SKM-1 (cell line): Measurements from ENCODE around the gene KCNB1.

Source experiments
- DNase-seq: peaks from one replicate; lab custom pipeline; 2025; ENCODE audit not compliant: unreplicated experiment; lab: John Stamatoyannopoulos, UW

The KCNB1 gene

DNA sequence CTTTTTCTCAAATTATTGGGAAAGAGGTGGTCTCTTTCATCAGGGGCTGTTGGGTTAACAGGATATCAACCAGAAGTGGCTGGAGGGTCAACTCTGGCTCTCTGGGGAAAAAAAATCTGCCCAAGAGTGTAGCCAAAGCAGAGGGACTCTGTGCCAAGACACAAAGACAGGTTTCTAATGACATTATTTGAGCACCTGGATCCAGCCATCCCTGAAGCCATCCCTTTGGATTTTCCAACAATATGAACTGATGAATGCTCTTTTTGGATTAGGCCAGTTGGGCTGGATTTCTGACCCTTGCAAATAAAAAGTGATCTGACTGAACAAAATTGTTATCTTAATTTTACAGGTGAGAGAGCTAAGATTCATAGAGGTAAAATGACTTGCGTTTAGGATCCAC, 88.7 kb downstream of the KCNB1 start:
- no peak for DNase-seq

DNA sequence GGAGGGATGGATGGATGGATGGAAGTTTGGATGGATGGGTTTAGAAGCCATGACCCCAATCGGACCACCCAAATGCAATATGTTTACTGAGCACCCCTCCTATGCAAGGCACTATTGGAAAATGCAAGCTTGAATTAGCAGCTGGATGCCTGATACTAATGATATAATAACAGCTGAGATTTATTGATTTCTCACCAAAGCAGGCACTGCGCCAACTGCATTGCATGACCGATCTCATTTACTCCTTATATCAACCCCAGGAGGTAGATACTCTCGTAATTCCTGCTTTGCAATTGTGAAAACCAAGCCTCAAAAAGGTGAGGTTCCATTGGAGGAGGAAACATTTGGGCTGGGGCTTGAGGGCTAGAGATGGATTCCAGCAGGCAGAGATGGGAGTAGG, 89.7 kb downstream of the KCNB1 start:
- DNase-seq: no peak

DNA sequence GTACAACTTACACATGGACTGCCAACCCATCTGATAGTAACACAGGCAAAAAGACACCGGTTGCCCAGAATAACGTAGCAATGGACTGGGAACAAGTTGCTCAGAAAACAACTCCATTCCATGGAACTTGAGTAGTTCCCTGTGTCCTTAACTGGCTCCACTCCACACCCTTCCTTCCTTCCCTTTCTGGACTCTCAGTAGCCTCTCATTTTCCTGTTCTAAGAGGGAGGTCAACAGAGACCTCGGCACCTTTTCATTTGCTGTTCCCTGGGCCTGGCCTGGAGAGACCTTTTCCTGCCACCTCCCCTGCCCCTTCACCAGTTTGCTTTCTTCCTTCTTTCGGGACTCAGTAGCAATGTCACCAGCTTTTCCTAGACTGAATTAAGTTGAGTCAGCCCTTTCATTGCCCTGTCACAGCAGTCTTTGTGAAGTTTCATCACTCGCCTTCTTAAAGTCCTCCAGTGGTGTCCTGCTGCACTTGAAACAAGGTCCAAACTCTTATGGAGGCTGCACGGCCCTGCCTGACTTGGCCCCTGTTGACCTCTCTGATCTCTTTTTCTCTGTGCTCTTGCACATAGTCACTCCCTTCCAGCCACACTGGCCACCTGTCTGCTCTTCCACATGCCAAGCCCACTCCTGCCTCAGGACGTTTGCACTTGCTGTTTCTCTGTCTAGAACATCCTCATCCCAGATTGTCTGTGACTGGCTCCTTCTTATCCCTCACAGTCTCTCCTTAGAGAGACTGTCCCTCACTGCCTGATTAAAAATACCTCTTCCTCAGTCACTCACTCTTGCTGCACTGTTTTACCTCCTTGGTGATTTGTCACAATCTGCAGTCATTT, 90.8 kb downstream of the KCNB1 start:
- DNase-seq: no peak

DNA sequence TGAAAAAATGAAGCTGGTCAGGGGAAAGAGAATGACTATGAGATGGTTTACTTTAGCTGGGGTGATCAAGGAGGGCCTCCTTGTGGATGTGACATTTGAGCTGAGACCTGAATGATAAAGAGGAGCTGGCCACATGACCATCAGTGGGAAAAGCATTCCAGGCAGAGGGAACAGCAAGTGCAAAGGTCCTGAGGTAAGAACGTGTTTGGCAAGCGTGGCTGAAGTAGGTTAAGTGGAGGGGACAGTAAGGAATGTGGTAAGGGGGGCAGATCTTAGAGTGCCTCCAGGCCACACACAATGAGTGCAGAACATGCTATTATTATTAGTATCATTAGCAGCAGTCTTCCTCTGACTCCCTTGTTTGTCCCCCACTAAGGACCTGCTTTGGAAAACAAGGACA, 92.6 kb downstream of the KCNB1 start:
- DNase-seq: no peak

DNA sequence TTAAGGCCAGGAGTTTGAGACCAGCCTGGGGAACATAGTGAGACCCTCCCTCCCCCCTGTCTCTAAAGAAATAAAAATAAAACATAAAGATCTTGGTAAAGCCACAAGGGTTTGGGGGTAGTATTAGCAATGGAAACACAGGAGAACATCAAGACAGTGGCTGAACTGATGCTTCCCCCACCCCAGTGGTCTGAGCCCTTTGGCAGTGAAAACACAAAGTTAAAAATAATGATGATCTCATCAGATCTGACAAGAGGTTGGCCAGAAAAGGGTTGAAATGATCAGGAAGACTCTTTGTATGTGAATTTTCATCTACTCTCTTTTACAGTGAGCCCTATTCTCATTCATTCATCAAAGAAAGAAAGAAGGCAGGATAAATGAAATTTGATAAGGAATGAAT, 93.7 kb downstream of the KCNB1 start:
- DNase-seq: no peak

DNA sequence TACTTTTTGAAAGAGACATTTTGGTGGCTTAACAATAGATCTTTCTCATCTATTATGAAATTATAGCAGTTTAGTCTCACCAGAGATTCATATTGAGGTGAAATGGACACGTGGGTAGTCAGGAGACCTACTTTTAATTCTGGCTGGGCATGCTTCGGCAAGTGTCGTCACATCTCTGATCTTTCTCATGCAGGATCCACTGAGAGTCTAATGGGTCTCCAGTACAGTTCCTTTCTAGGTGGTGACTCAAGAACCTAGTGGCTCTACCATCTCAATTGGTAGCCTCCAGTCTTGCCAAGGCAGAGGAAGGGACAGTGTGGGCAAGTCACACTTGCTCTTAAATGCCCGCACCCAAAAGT, 94.9 kb downstream of the KCNB1 start:
- DNase-seq: no peak

DNA sequence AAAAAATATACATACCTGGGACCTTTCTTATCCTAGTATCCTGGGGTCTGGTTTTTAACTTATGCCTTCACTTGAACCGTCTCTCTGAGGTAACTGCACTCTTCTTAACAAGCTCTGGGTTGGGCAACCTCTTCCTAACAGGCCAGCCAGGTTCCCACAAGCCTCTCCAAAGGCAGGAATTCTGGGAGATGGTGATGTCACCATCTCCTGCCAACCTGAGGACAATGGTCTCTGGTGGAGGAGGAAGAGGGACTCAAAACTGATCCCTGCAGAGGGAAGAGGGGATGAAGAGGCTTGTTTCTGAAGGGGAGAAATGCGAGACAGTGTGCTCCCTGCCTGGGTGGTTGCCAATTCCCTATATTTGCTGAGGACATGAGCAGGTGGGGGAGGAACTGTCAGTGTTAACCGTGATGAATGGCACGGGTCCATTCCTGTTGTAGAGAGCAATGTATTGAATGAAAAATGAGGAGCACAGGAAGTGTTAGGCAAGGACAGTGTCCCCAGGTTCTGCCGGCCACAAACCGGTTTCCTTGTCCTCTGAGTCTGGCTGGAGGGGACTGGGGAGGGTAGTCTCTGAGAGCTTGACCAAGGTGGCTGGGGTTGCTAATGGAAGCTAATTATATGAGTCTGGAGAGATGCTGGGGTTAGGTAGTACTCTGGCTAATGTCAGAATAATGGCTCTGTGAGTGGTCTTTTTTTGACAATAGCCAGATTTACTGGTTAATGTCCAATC, 95.5 kb downstream of the KCNB1 start:
- DNase-seq: no peak

DNA sequence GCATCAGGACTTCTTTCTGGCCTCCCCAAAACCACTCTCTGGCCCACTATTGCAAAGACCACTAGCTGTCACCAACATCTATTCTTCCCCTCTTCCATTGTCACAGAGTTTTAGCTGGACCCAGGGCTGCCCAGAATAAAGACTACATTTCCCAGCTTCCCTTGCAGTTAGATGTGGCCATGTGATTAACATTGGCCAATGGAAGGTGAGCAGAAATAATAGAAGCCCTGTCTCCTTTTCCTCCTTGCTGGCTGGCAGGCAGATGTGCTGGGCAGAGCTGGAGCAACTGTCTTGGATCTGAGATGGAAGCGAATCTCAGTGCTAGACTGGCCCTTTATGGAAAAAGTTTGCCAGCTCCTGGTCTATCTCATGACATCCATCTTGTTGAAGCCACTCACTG, 97.0 kb downstream of the KCNB1 start:
- DNase-seq: no peak

DNA sequence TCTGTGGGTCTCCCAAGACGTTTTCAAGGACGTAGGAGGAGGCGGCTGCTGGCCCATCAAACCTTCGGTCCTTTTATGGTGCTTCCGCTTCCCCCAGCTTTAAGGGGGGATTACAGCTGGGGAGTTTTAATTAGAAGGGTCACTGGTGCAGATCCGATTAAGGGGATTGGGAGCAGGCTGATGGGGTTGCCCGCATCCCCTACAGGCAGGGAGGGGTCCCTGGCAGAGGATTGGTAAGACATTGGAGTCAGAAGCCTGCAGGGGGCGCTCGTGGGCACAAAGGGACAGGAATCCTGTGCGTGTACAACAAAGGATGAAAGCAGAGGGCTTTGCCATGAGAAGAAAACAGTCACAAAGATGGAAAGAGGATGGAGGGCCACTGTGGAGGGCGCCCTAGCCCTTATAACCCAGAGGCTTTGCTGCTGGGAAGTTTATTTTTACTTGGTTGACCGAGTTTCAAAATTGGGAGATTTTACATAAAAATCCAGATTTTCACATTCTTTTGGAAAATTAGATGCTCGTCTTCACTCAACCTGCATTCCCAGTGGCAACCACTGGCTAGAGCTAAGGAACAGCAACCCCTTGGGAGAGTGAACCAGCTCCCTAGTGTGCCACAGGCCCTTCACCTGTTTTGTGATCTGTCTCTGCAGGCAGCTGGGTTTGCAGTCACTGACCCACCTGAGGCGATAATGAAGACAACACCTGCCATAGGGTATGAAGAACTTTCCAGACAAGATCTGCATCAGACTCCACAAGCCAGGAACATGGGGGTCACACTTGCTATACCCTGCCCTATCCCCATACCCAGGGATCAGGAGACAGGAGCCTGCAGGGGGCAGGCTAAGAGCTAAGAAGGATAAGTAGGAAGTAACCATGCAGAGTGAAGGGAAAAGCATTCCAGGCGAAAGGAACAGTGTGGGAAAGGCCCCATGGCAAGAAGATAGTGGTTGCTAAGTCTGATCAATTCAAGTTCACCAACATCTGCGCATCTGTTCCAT, 97.7 kb downstream of the KCNB1 start:
- DNase-seq: peak; percentile 31

DNA sequence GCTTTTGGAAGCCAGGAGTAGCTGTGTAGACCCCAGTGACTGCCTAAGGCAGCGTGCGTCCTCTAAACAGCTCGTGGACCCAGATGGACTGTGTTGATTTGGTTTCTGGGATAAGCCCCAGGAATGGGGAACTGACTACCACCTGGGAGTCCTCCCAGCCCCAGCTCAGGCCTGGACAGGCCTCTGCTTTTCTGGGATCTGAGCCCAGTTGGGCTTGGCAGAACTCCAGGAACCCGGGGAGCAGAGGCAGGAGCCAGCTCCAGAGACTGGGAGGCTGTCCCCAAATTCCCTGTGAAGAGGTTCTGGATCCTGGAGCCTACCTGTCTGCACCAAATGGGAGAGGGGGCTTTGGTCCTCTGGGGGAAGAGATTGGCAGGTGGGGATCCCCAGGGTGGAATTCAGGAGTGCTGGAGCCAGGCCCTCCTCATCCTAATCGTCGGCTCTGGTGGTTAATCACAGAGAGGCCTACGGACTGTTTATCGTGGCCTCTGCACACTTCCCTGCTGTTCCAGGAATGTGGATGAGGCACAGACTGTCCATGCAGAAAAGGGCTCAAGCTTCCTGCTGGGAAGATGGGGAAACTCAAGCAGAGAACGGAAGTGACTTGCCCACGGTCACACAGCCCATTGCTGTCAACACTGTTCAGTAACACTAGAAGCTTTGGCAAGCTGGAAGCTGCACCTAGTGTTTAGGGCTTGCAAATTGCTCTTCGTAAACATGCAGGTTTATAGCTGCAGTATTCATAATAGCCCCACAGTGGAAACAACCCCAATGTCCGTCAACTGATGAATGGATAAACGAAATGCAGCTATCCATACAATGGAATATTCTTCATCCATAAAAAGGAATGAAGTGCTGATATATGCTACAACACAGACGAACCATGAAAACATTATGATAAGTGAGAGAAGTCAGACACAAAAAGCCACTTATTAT, 100.6 kb downstream of the KCNB1 start:
- no peak for DNase-seq

DNA sequence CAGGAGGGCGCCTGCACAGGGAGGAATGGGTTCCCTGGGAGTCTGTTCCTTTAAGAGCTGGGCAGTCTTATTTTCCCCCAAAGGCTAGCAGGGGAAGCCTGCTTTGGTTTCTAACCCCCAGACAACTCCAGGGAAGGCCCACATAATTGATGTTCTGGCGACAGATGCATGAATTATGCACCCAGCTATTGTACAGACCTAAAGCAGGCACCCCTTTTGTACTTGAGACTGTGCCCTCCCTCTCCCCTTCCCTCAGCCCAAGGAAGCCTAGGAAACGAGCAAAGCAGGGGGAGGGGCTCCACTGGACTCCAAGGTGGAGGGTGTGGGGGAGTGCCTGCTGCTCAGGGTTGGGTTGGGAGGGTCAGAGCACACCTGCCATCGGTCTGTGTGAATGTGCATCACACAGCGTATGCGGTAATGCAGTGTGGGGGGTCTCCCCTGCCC, 102.1 kb downstream of the KCNB1 start:
- no peak for DNase-seq

DNA sequence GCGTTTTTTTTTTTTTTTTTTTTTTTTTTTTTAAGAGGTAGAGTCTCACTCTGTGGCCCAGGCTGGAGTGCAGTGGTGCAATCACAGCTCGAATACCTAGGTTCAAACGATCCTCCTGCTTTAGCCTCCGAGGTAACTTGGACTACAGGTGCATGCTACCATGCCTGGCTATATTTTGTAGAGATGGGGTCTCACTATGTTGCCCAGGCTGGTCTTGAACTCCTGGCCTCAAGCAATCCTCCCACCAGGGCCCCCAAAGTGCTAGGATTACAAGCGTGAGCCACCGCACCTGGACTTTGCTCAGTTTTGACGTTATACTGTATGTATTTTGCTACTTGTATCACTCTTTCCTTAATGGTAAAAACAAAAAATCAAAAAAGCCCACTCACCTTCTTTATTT, 103.1 kb downstream of the KCNB1 start:
- no peak for DNase-seq

DNA sequence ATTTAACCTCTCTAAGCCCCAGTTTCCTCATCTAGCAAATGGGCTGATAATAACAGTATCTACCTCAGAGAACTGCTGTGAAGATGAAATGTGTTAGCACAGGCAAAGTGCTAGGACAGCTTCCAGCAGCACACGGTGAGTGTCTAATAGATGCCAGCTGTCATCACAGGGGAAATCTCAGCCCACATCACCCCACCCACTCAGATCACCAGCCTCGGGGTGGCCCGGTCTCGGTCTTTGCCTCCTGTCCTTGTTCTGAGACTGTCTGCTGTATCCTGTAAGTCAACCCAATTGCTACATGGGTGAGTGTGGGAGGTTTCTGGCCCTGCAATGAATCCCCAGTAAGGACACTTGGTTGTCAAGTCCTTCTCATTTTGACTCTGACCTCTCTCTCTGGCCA, 105.1 kb downstream of the KCNB1 start:
- no peak for DNase-seq

DNA sequence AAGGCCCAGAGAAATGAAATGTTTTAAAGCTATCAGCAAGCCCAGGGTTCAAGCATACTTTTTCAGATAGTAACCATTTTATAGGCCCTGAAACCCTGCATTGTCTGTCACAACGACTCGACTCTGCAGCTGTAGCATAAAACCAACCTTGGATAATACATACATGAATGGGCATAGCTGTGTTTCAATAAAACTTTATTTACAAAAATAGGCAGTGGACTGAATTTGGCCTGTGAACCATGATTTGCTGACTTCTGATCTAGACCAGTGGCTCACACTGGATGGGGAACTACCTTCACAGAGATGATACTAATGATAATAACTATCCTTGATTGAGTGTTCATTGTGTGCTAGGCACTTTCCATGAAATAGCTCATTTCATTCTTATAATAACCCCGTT, 107.3 kb downstream of the KCNB1 start:
- DNase-seq: no peak

DNA sequence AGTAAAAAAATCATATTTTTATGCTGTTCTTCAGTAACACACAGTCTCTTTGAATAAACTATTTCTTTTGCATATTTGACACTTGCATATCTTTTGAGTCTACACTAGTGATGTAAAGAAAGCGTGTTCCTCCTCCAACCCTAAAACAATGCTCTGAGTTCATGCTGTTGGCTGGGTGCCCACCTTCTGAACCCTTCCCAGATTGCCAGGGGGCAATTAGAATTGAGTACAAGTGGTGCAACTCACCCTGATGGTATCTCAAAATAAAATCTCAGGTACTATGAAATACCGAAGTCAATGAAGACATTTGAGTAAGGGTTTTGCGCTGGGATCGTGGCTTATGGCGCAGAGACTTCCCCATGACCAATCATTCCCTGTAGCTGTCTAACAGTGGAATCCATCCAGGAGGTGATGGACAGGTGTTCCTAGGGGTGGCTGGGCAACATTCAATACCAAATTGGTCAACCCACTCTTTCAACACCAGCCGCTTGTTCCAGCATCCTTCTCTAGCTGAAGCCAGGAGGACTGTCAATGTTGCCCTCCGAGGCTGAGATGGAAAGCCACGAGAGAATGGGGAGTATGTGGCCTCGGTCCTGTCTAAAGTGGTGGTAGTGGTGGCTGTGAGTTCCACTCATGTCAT, 110.3 kb downstream of the KCNB1 start:
- DNase-seq: no peak

DNA sequence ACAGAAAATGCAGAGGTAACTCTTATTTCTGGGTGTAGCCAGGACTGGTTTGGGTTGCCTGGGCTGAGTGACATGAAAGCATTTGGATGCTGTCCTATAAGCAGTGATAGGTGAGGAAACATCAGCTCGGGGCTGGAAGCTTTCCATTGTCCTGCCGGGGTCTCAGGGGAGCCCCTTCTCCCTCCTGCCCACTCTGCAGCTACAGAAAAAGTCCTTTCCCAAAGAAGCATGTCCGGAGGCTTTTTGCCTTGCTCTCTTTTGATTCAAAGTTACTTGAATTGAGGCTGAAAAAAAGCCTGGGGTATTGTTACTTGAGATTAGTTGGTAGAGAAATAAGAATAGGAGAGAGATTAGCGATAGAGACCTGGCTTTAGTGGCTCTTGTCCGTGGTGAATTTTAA, 113.9 kb downstream of the KCNB1 start:
- no peak for DNase-seq

DNA sequence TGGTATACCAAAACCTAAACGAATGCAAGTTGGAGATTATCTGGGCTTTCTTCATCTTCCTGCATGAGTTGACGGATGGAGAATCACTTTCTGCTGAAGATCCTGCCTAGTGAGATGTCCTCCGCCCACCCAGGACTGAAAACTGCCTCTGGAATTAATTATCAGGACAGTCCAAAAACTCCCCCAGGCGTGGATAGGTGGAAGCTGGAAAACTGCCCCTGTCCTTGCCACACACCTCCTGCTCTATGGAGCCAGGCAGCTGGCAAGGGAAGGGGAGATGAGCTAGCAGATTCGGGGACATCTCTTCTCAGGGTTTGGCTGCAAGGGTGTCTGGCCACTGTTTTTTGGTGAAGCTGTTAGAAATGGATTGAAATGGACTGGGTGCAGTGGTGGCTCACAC, 115.4 kb downstream of the KCNB1 start:
- DNase-seq: no peak

DNA sequence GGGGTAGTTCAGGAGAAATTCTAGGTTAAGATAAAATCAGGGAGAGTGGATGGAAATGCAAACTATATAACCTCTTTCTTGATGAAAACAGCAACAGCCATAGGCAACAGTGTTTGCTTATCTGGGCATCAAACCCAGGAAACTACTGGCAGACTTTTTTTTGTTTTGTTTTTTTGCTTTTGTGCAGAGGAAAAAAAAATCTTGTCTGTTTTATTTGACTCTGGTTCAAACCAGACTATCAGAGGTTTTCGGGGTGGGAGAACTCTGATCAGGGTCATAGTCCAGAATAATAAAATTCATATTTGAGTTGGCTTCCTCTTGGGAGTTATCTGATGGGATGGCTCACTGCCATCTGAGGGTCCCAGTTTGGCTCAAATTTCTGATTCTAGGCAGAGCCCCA, 115.8 kb downstream of the KCNB1 start:
- no peak for DNase-seq

DNA sequence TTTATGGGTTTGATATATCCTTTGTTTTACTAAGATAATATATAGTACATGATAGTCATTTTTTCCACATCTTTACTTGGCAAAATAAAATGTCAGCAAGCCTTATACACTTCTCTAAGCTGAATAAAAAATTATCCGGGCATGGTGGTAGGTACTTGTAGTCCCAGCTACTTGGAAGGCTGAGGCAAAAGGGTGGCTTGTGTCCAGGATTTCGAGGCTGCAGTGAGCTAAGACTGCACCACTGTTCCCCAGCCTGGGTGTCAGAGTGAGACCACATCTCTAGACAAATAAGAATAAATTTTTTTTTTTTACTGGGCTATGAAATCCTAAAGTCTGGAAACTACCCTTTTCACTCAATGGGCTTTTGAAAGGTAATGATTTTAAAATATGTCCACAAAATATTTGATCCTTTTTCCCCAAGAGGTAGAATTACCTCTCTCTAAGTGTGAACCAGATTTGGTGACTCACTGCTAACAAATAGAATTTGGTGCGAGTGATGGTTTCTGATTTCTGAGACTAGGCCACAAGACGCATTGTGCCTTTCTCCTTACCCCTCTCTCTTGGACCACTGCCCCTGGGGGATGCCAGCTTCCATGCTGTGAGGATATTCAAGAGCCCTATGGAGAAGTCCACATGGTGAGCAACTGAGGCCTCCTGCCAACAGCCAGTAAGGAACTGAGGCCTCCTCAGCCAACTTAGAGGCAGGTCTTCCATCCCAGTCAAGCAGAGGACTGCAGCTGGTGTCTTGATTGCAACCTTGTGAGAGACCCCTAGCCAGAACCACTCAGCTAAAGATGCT, 120.4 kb downstream of the KCNB1 start:
- DNase-seq: no peak
